HEK293T (cell line): ENCODE results near the gene GIPC1.

Source experiments
- CTCF ChIA-PET: fragments of 350-600 bp; formaldehyde crosslinking; extraction: SDS; loops from one replicate; lab custom pipeline; 2021; ENCODE audit warnings: antibody characterized with exemption, inconsistent platforms; lab: Yijun Ruan, JAX
- POLR2A ChIA-PET: fragments of 350-600 bp; formaldehyde crosslinking; extraction: SDS; loops from one replicate; lab custom pipeline; 2020; ENCODE audit warnings: antibody characterized with exemption, inconsistent platforms; lab: Yijun Ruan, JAX
- DNase-seq: peaks from one replicate; pipeline ENCODE4 v3.0.0; 2012; ENCODE audit warnings: mixed read lengths; ENCODE audit errors: extremely low spot score
- ARNT ChIP-seq: fragments of 450-650 bp; IDR thresholded peaks from 2 replicates; pipeline ENCODE4 v1.6.1; 2017; ENCODE audit warnings: mild to moderate bottlenecking
- BHLHE40 ChIP-seq: fragments of 450-650 bp; IDR thresholded peaks from 2 replicates; pipeline ENCODE4 v1.6.1; 2016; ENCODE audit warnings: mild to moderate bottlenecking, moderate library complexity, borderline replicate concordance
- CTBP1 ChIP-seq: fragments of 450-650 bp; IDR thresholded peaks from 2 replicates; pipeline ENCODE4 v1.6.1; 2016; ENCODE audit warnings: borderline replicate concordance
- ELF4 ChIP-seq: fragments of 450-650 bp; IDR thresholded peaks from 2 replicates; pipeline ENCODE4 v1.6.1; 2017; ENCODE audit warnings: antibody characterized with exemption
- FOXA1 ChIP-seq: fragments of 450-650 bp; IDR thresholded peaks from 2 replicates; pipeline ENCODE4 v1.6.1; 2016; ENCODE audit warnings: mild to moderate bottlenecking
- FOXK2 ChIP-seq: fragments of 450-650 bp; IDR thresholded peaks from 2 replicates; pipeline ENCODE4 v1.6.1; 2016; ENCODE audit warnings: mild to moderate bottlenecking
- FOXM1 ChIP-seq: fragments of 450-650 bp; IDR thresholded peaks from 2 replicates; pipeline ENCODE4 v1.6.1; 2017; ENCODE audit warnings: mild to moderate bottlenecking, borderline replicate concordance
- HDGF ChIP-seq: fragments of 450-650 bp; IDR thresholded peaks from 2 replicates; pipeline ENCODE4 v1.6.1; 2017; ENCODE audit warnings: antibody characterized with exemption, borderline replicate concordance
- L3MBTL2 ChIP-seq: fragments of 450-650 bp; conservative IDR thresholded peaks from 2 replicates; pipeline ENCODE4 v1.6.1; 2016; ENCODE audit warnings: mild to moderate bottlenecking
- LEF1 ChIP-seq: fragments of 450-650 bp; IDR thresholded peaks from 2 replicates; pipeline ENCODE4 v1.6.1; 2017; ENCODE audit warnings: mild to moderate bottlenecking, borderline replicate concordance
- NFRKB ChIP-seq: fragments of 450-650 bp; IDR thresholded peaks from 2 replicates; pipeline ENCODE4 v1.6.1; 2016; ENCODE audit warnings: mild to moderate bottlenecking, moderate library complexity
- SP1 ChIP-seq: fragments of 450-650 bp; IDR thresholded peaks from 2 replicates; pipeline ENCODE4 v1.6.1; 2017
- SUZ12 ChIP-seq: fragments of 450-650 bp; IDR thresholded peaks from 2 replicates; pipeline ENCODE4 v1.6.1; 2016; ENCODE audit warnings: mild to moderate bottlenecking
- TARDBP ChIP-seq: fragments of 450-650 bp; IDR thresholded peaks from 2 replicates; pipeline ENCODE4 v1.6.1; 2016
- ZNF384 ChIP-seq: fragments of 450-650 bp; IDR thresholded peaks from 2 replicates; pipeline ENCODE4 v1.6.1; 2016
- TF ChIP-seq, protein P1 (sequence below): fragments of 450-650 bp; IDR thresholded peaks from 2 replicates; pipeline ENCODE4 v1.6.1; 2016

The GIPC1 gene

DNA sequence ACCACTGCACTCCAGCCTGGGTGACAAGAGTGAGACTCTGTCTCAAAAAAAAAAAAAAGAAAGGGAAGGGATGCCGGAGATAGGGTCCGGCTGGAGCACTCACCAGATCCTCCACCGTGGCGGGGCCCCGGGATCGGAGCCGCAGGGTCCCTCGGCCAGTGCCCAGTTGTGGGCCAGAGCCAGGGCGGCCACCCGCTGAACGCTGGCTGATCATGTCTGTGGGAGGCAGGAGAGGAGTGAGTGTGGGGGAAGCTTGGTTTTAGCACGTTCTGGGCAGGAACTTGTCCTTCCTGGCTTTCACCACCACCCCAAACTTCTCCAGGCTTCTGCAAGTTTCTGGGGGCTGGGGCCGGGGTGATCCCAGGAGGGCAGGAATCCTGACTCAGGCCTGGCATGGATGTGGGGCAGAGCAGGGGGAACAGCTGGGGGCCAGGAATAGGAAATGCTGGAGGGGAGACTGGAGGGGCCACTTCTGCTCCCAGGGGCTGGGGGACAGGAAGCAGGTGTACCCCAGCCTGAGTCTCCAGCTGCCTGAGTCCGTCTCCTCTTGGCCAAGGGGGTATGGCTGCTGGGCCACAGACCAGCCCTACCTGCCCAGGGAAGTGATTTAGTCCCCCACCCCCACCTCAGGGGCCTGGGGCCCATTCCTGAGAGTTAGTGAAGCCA lies 16.5 kb downstream of the GIPC1 start:
- ChIA-PET CTCF (interaction anchor here (0.5 to 1.8 kb wide), 8 partner anchors 10 to 635 kb away, joined by 3 to 7 read pairs (median 4); no protein-coding TSS in a partner anchor), POLR2A (interaction anchor here (1.5 to 1.8 kb wide), 2 partner anchors 39 to 47 kb away, joined by 4 to 5 read pairs; partner anchors contain the start of genes DNAJB1 and PKN1)
- no peak for DNase-seq
- no peak for TF ChIP-seq TARDBP
- no peak for TF ChIP-seq FOXA1
- TF ChIP-seq CTBP1, result no peak
- no peak for TF ChIP-seq L3MBTL2
- TF ChIP-seq ARNT, result no peak
- TF ChIP-seq, protein P1, sequence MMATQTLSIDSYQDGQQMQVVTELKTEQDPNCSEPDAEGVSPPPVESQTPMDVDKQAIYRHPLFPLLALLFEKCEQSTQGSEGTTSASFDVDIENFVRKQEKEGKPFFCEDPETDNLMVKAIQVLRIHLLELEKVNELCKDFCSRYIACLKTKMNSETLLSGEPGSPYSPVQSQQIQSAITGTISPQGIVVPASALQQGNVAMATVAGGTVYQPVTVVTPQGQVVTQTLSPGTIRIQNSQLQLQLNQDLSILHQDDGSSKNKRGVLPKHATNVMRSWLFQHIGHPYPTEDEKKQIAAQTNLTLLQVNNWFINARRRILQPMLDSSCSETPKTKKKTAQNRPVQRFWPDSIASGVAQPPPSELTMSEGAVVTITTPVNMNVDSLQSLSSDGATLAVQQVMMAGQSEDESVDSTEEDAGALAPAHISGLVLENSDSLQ, result no peak
- TF ChIP-seq FOXK2, result no peak
- no peak for TF ChIP-seq ELF4
- TF ChIP-seq BHLHE40, result no peak
- TF ChIP-seq HDGF, result no peak
- no peak for TF ChIP-seq SUZ12
- TF ChIP-seq NFRKB, result no peak
- TF ChIP-seq ZNF384, result no peak
- TF ChIP-seq SP1, result no peak

DNA sequence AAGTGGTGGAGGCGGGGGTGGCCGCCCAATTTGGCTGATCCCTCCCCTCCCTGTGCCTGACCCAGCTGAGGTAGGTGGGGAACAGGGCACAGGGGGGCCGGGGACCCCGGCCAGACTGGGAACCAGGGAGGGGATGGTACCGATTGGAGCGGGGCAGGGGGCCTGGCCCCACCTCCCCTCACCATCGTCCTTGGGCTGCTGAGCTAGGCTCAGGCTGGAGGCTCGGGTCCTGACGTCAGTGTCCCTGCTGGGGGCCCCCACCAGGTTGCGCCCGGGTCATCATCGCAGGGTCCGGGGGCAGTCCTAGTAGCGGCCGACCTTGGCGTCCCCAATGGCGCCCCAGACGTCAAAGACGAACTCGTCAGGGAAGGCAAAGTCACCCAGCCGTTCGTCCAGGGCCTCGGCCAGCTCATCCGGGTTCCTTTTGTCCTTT lies 17.8 kb downstream of the GIPC1 start:
- TF ChIP-seq NFRKB, result no peak
- no peak for TF ChIP-seq HDGF
- no peak for TF ChIP-seq L3MBTL2
- TF ChIP-seq FOXK2, result no peak
- TF ChIP-seq, protein P1, result no peak
- TF ChIP-seq CTBP1, result no peak
- TF ChIP-seq ZNF384, result no peak
- no peak for TF ChIP-seq LEF1
- TF ChIP-seq SUZ12, result no peak
- TF ChIP-seq ARNT, result no peak
- no peak for TF ChIP-seq BHLHE40
- no peak for TF ChIP-seq SP1
- TF ChIP-seq FOXM1, result no peak
- TF ChIP-seq FOXA1, result no peak
- ChIA-PET POLR2A (interaction anchor here (1.0 kb wide), 1 partner anchor 341 kb away, joined by 4 read pairs; no protein-coding TSS in a partner anchor), CTCF (no interaction called here)
- DNase-seq, result no peak

DNA sequence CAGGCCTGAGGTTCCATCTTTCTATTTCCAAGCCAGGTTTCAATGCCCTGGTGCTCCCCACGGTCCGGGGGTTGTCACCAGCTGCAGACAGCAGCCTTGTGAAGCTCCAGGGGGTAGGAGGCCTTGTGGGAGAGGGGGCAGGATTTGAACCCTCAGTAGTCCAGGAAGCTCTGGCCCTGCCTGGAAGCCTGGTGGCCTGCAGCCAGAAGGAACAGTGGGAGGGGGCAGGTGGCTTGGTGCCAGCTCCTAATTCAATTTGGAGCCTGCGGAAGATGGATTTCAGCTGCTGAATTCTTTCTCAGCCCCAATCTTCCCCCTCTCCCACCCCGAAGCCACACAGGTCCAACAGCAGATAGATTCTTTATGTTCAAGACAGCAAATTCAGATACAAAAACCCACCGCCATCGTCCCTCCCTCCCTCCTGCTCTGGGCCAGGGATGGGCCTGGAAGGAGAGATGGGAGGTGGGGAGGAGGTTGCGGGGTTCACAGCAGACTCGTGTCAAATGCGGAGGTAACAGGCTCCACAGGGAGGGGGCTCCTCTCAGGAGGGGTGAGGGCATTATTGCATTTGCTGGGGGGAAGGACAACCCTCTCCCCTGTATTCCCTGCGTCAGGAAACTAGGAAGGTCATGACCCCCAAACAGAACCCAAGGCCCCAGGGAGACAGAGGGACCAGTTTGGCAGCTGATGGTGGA lies 18.4 kb downstream of the GIPC1 start:
- TF ChIP-seq ELF4 (no peak), FOXA1 (no peak), HDGF (no peak), BHLHE40 (no peak), SP1 (no peak), NFRKB (no peak), LEF1 (no peak), TARDBP (no peak), FOXK2 (no peak), ZNF384 (no peak), CTBP1 (no peak), ARNT (no peak), FOXM1 (no peak), L3MBTL2 (no peak)
- TF ChIP-seq, protein P1, result no peak
- ChIA-PET POLR2A (interaction anchor here (1.0 kb wide), 1 partner anchor 341 kb away, joined by 4 read pairs; no protein-coding TSS in a partner anchor), CTCF (no interaction called here)
- DNase-seq, result no peak

DNA sequence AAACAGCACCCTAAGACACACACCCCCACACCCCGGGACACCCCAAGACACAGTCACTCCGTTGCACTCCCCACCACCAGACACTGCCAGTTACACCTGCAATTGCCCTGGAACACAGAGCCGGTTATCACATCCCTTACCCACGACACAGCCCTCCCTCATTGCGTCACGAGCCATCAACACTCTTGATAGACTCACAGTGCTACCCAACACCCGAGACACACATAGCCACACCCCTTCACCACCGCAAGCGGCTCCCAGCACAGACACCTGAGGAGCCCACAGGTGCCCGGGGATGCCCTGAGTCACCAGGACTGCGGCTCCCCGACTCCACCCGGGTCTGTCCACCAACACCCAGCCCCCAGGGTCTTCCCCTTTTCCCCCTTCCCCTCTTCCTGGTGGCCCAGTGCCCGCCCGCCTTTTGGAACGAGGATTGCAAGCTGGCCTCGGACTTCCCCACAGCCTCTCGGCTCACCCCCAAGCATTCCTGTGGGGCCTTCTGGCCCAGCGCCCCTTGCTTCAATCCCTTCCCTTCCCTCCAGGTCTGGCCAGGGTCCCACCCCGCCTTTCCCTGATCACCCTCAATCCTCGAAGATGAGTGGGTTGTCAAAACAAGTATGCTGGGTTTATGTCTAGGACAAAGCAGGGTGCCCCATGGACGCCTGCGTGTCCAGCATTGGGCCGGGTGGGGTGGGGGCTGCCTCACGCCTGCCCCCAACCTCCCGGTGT lies 19.1 kb downstream of the GIPC1 start:
- peak; percentile 6 for DNase-seq
- POLR2A ChIA-PET, result no interaction called here
- TF ChIP-seq FOXM1 (no peak), ELF4 (no peak)
- CTCF ChIA-PET, result no interaction called here

DNA sequence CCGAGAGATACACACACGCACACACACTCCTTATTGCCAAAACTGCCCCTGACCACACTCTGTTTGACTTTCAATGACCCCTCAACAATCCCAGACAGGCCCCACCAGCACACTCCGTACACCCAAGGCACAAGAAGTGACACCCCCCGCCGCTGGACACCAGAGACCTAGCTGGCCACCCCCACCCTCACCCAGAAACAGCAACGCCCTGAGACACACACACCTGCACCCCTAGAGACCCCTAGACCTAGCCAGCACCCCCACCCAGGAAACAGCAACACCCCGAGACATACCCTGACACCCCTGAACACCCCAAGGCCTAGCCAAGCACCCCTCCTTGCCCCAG lies 19.6 kb downstream of the GIPC1 start:
- no peak for DNase-seq
- ChIA-PET CTCF (no interaction called here), POLR2A (no interaction called here)
- TF ChIP-seq L3MBTL2 (no peak), ZNF384 (no peak), FOXK2 (no peak), FOXM1 (no peak), SUZ12 (no peak), BHLHE40 (no peak), LEF1 (no peak), HDGF (no peak), ARNT (no peak), NFRKB (no peak), CTBP1 (no peak), TARDBP (no peak), SP1 (no peak), FOXA1 (no peak), ELF4 (no peak)
- TF ChIP-seq, protein P1, result no peak
